ENCODE measurements around the gene TPRG1L.

Gene TPRG1L

GRCh38 chr1:3639397-3639911 lies 14.6 kb downstream of the TPRG1L start:
- H3K4me3 ChIP-seq (ENCODE audit: low read depth, low read length), result no peak overlapping the region
- no peak for TF ChIP-seq CTCF (IDR thresholded peaks at IDR 0.05; ENCODE audit: insufficient read depth, low read depth, low read length, missing control alignments)
- DNase-seq (ENCODE audit: low read depth), result no peak

- no peak for DNase-seq (ENCODE audit: low read depth)
- TF ChIP-seq CTCF (IDR thresholded peaks at IDR 0.05; ENCODE audit: insufficient read depth, low read depth, low read length, missing control alignments), result no peak
- H3K4me3 ChIP-seq (ENCODE audit: low read depth, low read length), result no peak overlapping the region
Observed at GRCh38 chr1:3640121-3640837, 15.5 kb downstream of the TPRG1L start.

GRCh38 chr1:3641046-3641760 lies 16.4 kb downstream of the TPRG1L start:
- no peak overlapping the region for H3K4me3 ChIP-seq (ENCODE audit: low read depth, low read length)
- no peak for TF ChIP-seq CTCF (IDR thresholded peaks at IDR 0.05; ENCODE audit: insufficient read depth, low read depth, low read length, missing control alignments)
- no peak for DNase-seq (ENCODE audit: low read depth)

GRCh38 chr1:3641816-3642215 lies 17.0 kb downstream of the TPRG1L start:
- no peak for DNase-seq (ENCODE audit: low read depth)

GRCh38 chr1:3642919-3643675 lies 18.3 kb downstream of the TPRG1L start:
- no peak for TF ChIP-seq CTCF (IDR thresholded peaks at IDR 0.05; ENCODE audit: insufficient read depth, low read depth, low read length, missing control alignments)
- H3K4me3 ChIP-seq (ENCODE audit: low read depth, low read length), result no peak overlapping the region
- no peak for DNase-seq (ENCODE audit: low read depth)

More at GRCh38 chr1:3641816-3642215, 17.0 kb downstream of the TPRG1L start:
- no peak for TF ChIP-seq CTCF (IDR thresholded peaks at IDR 0.05; ENCODE audit: insufficient read depth, low read depth, low read length, missing control alignments)
- H3K4me3 ChIP-seq (ENCODE audit: low read depth, low read length), result no peak overlapping the region

GRCh38 chr1:3644273-3644672 lies 19.5 kb downstream of the TPRG1L start:
- no peak for DNase-seq (ENCODE audit: low read depth)
- H3K4me3 ChIP-seq (ENCODE audit: low read depth, low read length), result no peak overlapping the region

More at GRCh38 chr1:3644273-3644672, 19.5 kb downstream of the TPRG1L start:
- TF ChIP-seq CTCF (IDR thresholded peaks at IDR 0.05; ENCODE audit: insufficient read depth, low read depth, low read length, missing control alignments), result no peak

All from GM12865 (cell line).